GM18505 (cell line): ENCODE measurements around the gene UBL4A.
A peak's percentile ranks its signal among the peaks of the same experiment; 100 is the strongest.

ENCODE experiments used
- ATAC-seq: cut with Tn5 transposase; IDR thresholded peaks from one replicate; pipeline ENCODE4 v1.9.1; 2021; ENCODE audit not compliant: unreplicated experiment
- POLR2A ChIP-seq: IDR thresholded peaks from 4 replicates; pipeline ENCODE4 v1.6.1; 2011; ENCODE audit warnings: borderline replicate concordance; ENCODE audit not compliant: insufficient read depth, insufficient read length; ENCODE audit errors: extremely low read depth

The UBL4A gene

DNA sequence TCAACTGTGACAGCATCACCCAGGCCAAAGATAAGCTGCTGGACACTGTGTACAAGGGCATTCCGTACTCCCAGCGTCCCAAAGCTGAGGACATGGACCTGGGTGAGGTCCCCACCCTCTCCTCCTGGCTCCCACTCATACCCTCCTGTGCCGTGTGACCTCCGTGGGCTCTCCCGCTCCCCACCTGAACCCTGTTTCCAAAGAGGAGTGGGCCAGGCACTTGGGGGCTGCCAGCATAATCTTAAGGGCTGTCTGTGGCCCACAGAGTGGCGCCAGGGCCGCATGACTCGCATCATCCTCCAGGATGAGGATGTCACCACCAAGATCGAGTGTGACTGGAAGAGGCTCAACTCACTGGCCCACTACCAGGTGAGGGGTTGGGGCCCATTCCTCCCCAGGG lies 17.3 kb downstream of the UBL4A start:
- no peak for ATAC-seq
- no peak for TF ChIP-seq POLR2A

DNA sequence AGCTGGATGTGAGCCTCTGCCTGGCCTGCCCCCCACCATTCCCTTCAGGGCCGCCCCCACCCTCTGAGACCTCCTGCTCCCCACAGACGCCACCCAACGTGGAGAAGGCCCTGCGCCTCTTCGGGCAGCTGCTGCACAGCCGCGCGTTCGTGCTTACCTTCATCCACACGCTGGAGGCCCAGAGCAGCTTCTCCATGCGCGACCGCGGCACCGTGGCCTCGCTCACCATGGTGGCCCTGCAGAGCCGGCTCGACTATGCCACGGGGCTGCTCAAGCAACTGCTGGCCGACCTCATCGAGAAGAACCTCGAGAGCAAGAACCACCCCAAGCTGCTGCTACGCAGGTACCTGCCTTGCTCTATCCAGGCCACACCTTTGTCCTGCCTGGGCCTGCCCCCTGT lies 18.2 kb downstream of the UBL4A start:
- ATAC-seq, result no peak
- TF ChIP-seq POLR2A, result no peak

DNA sequence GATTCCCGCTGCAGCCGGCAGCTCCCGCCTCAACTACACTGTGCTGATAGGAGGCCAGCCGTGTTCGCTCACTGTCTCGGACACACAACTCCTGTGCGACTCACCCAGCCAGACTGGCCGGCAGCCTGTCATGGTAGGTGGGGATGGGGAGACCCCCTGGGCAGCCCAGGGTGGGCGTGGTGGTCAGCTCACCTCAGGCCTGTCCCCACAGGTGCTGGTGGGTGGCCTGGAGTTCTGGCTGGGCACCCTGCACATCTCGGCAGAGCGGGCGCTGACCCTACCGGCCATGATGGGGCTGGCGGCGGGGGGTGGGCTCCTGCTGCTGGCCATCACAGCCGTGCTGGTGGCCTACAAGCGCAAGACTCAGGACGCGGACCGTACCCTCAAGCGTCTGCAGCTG lies 18.9 kb downstream of the UBL4A start:
- TF ChIP-seq POLR2A, result no peak
- ATAC-seq, result no peak

DNA sequence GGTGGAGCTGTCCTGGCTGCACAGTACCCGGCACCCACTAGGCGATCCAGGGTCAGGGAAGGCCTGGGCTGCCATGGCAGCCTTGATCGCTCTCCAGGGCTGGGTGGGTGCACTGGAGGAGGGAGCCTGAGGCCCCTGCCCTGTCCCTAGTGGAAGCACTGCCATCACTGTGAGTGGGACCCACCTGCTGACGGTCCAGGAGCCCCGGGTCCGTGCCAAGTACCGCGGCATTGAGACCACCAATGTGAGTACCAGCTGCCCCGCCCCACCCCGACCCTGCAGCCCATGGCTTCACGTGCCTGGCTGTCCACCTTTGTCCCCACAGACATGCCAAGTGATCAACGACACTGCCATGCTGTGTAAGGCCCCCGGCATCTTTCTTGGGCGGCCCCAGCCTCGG lies 19.5 kb downstream of the UBL4A start:
- ATAC-seq, result no peak
- no peak for TF ChIP-seq POLR2A

DNA sequence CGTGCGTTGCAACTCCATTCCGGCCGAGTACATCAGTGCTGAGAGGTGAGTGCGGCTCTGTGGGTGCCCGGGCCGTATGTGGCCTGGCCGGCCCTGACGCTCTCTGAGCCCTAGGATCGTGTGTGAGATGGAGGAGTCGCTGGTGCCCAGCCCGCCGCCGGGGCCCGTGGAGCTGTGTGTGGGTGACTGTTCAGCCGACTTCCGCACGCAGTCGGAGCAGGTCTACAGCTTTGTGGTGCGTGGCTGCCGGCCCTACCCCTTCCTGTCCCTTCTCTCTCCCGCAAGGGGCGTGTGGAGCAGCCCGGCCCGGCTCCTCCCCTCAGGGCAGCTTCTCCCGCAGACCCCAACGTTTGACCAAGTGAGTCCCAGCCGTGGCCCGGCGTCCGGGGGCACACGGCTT lies 20.4 kb downstream of the UBL4A start:
- no peak for TF ChIP-seq POLR2A
- no peak for ATAC-seq

DNA sequence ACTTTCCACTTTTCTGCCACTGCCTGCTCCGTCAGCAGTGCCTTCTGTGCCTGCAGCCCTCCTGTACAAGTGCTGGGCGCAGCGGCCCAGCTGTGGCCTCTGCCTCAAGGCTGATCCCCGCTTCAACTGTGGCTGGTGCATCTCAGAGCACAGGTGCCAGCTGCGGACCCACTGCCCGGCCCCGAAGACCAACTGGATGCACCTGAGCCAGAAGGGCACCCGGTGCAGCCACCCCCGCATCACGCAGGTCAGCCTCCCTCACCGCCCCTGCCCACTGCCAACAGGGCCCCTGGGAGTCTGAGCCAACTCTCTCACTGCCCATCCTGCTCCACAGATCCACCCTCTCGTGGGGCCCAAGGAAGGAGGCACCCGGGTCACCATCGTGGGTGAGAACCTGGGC lies 20.8 kb downstream of the UBL4A start:
- no peak for ATAC-seq

DNA sequence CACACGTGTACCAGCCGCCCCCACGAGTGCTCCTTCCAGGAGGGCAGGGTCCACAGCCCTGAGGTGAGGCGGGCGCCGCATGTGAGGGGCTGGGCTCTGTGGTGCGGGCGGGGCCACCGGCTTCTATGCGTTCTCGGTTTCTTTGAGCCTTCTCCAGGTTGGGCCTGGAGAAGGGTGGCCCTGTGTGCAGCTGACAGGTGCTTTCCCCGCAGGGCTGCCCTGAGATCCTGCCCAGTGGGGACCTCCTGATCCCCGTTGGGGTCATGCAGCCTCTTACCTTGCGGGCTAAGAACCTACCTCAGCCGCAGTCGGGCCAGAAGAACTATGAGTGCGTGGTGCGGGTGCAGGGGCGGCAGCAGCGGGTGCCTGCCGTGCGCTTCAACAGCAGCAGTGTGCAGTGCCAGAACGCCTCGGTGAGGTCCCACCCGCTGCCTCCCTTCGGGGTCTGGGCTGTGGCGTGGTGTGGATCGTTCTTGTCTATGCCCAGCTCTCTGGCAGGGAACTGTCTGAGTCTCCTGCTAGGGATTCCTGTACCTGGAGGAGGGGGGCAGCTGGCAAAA lies 21.5 kb downstream of the UBL4A start:
- no peak for ATAC-seq
- no peak for TF ChIP-seq POLR2A

More for the DNA sequence above, 20.8 kb downstream of the UBL4A start:
- no peak for TF ChIP-seq POLR2A

DNA sequence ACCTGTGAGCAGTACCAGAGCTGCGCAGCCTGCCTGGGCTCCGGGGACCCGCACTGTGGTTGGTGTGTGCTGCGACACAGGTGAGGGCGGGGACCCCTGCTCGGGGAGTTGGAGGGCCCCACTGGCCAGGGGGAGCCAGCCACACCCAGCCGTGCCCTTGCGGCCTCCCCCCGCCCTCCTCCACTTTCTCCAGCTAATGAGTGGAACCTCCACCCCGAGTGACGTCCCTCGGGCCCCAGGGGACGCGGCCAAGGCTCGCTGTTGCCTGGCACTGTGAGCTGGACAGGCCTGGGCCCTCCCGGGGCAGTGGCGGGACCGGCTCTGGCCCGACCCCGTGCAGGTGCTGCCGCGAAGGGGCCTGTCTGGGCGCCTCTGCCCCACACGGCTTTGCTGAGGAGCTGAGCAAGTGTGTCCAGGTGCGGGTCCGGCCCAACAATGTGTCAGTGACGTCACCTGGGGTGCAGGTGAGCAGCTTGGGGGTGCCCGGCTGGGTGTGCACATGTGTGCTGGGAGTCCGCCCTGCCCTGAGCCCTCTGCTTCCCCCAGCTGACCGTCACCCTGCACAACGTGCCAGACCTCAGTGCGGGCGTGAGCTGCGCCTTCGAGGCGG lies 22.7 kb downstream of the UBL4A start:
- TF ChIP-seq POLR2A, result no peak

DNA sequence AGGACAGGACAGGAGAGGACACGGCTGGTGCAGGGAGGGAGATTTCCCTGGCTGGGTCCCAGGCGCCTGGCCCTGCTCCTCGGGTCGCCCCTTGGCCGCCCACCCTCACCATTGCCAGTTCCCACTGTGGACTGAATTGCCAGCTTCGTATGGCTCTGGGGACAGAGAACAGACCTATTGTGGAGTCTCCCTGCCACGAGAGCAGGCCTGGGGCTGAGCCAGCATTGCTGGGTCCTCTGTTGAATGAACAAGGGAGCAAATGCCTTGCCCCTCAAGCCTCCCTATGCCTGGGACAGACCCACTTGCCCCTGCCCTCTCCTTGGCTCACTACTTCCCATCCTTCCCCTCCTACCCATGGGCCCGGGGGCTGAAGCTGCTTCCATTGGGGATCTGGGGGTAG lies 24.0 kb downstream of the UBL4A start:
- no peak for ATAC-seq
- TF ChIP-seq POLR2A, result no peak

More for the DNA sequence above, 22.7 kb downstream of the UBL4A start:
- ATAC-seq, result no peak

DNA sequence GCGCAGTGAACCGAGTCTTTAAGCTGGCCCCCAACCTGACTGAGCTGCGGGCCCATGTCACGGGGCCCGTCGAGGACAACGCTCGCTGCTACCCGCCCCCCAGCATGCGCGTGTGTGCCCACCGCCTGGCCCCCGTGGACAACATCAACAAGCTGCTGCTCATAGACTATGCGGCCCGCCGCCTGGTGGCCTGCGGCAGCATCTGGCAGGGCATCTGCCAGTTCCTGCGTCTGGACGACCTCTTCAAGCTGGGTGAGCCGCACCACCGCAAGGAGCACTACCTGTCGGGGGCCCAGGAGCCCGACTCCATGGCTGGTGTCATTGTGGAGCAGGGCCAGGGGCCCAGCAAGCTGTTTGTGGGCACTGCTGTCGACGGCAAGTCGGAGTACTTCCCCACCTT lies 26.1 kb downstream of the UBL4A start:
- TF ChIP-seq POLR2A, result no peak
- no peak for ATAC-seq

DNA sequence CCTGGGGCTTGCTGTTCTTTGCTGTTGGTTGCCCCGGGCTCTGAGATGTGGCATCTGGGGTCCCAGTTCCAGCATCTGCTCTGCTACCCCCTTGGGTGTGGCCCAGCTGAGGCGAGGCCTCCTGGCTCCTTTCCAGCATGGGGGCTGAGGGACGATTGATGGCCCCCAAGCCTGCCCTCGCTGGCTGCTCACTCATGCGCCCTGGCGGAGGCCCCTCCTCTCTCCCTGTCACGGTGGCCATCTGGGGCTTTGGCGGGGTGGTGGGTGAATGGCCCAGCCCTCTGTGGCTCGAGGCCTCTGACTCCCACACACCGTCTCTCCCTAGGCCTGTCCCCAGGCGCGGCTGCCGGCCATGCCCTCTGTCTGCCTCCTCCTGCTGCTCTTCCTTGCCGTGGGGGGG lies 26.6 kb downstream of the UBL4A start:
- no peak for TF ChIP-seq POLR2A
- ATAC-seq, result no peak

DNA sequence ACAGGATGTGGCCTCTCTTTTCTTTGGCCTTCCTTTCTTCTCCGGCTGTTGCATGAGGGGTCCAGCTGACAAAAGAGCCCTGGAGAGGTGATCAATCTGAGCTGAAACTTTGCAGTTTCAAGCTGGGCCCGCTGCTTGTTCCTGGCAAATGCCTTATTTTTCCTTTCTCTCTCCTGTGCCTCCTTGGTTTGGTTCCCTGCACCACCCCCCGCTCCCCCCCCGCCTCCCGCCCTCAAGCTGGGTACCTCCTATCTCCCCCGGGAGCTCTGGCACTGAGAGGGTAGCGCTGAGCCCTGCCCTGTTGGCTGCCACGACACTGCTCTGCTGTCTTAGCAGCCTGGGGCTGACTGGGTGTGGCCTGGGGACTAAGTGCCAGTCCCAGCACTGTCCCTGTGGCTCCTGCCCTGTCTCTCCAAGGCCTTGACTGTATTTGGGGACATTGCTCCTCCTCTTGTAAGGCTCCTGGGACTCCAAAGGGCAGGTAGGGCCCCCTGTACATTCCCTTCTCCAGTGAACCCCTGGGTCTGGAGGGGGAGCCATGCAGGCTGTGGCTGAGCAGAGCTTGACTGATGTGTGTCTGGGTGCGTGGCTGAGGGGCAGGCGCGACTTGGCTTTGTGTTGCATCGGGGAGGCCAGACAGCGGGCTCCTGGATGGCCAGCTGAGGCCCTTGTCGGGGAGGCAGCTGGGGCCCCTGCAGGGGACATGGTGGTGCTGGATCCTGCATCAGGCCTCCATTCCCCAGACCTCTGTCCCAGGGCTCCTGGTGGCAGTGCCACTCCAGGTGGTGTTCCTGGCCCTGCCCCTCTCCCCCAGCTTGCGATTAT lies 27.2 kb downstream of the UBL4A start:
- TF ChIP-seq POLR2A, result no peak
- no peak for ATAC-seq

DNA sequence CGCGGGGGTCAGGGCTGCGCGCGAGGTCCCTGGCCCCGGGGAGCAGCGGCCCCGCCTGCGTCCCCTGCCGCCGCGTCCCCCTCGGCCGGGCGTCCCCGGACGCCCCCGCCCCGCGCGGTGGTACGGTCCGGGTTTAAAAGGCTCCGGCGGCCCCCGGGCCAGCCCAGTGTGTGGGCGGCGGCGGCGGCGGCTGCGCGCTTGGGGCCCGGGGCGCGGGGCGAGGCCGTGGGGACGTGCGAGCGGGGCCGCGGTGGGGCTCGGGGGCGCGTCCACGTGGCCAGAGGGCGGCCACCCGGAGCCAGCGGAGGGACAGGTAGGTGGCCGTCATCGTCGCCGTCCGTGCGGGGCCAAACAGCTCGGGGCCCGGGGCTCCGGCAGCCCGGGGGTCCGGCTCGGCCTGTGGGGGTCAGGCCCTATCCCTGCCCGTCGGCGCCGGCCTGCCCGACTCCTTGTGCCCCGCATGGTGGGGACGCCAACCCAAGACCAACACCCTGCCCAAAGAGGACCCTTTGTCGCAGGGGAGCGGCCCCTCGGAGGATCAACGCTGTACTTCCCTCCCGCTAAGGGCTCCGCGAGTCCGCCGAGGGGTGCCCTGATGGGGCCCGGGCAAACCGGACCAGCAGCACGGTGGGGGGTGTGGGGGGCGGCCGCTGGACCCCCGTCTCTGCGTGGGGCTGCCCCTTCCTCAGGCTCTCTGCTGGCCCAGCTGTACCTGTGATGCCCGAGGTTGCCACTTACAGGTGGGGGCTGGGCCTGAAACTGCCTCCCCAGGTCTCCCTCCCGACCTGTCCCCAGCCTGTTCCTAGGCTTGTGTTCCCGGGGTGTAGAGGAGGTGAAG lies 28.1 kb downstream of the UBL4A start, which contains the start of gene PLXNA3:
TSS of gene PLXNA3 (plus strand) at position 166 of the 838 bp plus-strand sequence. CDS start 1,903 bp downstream, outside the sequence.
- peak; percentile 52 for ATAC-seq
- peak; percentile 64 for TF ChIP-seq POLR2A
